Middle frontal gyrus (tissue), 1 donor: ENCODE results near the gene CHST12.

ENCODE experiments used
- DNase-seq: peaks from one replicate; pipeline ENCODE4 v3.0.0-alpha.2; 2015; ENCODE audit warnings: low spot score; ENCODE audit errors: extremely low spot score

The CHST12 gene

DNA sequence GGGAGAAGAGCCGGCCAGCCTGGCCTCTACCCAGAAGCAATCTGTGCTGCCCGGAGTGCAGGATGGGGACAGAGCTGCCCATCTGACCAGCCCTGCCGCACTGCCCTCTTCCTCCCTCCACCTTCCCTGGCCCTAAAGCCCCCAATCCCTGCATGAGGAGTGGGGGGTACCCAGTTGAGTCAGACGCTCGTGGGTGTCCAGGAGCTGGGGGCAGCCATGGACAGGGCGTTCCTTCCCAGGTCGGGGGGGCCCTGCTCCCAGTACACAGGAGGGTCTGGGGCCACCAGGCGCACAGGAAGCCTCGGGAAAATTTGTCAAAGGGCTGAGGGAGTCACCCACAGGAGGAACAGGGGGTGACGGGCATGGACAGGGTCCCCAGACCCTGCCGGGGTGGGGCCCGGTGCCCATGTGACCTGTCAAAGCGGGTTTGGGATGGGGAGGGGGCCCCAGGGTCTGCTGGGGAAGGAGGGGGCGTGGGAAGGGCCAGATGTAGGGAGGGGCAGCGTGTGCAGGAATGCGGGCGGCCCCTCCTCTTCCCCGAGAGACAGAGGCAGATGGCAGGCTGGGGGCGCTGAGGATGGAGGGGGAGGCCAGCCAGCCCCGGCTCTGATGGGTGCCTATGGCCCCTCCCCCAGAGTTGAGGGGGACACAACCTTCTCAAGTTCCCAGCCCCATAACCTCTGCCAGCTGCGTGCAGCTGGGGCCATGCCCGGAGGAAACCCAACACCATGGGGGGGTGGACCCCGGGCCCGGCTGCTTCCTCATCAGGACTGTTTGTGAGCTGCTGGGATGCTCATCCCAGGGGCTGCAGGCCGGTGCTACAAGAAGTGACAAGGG is 94.3 kb downstream of the CHST12 start:
- no peak for DNase-seq
